ENCODE measurements around the gene AP2A2.

Gene AP2A2

GRCh38 chr11:986270-986951 is 60.7 kb downstream of the AP2A2 start:
- Histone ChIP-seq H3K27ac (ENCODE audit: extremely low read depth, low read depth, low read length) (no peak overlapping the region), H3K4me3 (ENCODE audit: low read depth, low read length) (no peak overlapping the region), H3K4me1 (ENCODE audit: control insufficient read depth, insufficient read depth, low read length) (no peaks in the 10 kb centered on the region), H3K9me3 (ENCODE audit: control insufficient read depth, insufficient read depth, low read depth, low read length) (no peaks in the 10 kb centered on the region), H3K36me3 (ENCODE audit: control insufficient read depth in 2 of 2, insufficient read depth in 1 of 2, low read length in 2 of 2) (peaks cover 4 to 83% of the 10 kb centered on the region in 2 experiments; a peak in 2 of 3 replicates)
- TF ChIP-seq ZNF704 (tag by site-specific recombination; IDR thresholded peaks at IDR 0.05), result no peak
- no peak for TF ChIP-seq ZNF791 (tag by site-specific recombination; IDR thresholded peaks at IDR 0.05)
- TF ChIP-seq ZNF146 (tag by site-specific recombination; IDR thresholded peaks at IDR 0.05), result no peak
- no peak for TF ChIP-seq ZBTB10 (tag by site-specific recombination; IDR thresholded peaks at IDR 0.05)
- TF ChIP-seq, protein P1, sequence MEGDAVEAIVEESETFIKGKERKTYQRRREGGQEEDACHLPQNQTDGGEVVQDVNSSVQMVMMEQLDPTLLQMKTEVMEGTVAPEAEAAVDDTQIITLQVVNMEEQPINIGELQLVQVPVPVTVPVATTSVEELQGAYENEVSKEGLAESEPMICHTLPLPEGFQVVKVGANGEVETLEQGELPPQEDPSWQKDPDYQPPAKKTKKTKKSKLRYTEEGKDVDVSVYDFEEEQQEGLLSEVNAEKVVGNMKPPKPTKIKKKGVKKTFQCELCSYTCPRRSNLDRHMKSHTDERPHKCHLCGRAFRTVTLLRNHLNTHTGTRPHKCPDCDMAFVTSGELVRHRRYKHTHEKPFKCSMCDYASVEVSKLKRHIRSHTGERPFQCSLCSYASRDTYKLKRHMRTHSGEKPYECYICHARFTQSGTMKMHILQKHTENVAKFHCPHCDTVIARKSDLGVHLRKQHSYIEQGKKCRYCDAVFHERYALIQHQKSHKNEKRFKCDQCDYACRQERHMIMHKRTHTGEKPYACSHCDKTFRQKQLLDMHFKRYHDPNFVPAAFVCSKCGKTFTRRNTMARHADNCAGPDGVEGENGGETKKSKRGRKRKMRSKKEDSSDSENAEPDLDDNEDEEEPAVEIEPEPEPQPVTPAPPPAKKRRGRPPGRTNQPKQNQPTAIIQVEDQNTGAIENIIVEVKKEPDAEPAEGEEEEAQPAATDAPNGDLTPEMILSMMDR (tag by site-specific recombination; IDR thresholded peaks at IDR 0.05), result no peak
- no peak for TF ChIP-seq ZNF114 (tag by site-specific recombination; IDR thresholded peaks at IDR 0.05)
- no peak for TF ChIP-seq ZNF133 (tag by site-specific recombination; IDR thresholded peaks at IDR 0.05)
- no peak for TF ChIP-seq KLF16 (tag by site-specific recombination; IDR thresholded peaks at IDR 0.05)
- no peak for TF ChIP-seq ZNF830 (tag by site-specific recombination; IDR thresholded peaks at IDR 0.05; ENCODE audit: low read depth)
- no peak for TF ChIP-seq ZFP3 (tag by site-specific recombination; IDR thresholded peaks at IDR 0.05; ENCODE audit: low read depth)
- TF ChIP-seq, protein P2, sequence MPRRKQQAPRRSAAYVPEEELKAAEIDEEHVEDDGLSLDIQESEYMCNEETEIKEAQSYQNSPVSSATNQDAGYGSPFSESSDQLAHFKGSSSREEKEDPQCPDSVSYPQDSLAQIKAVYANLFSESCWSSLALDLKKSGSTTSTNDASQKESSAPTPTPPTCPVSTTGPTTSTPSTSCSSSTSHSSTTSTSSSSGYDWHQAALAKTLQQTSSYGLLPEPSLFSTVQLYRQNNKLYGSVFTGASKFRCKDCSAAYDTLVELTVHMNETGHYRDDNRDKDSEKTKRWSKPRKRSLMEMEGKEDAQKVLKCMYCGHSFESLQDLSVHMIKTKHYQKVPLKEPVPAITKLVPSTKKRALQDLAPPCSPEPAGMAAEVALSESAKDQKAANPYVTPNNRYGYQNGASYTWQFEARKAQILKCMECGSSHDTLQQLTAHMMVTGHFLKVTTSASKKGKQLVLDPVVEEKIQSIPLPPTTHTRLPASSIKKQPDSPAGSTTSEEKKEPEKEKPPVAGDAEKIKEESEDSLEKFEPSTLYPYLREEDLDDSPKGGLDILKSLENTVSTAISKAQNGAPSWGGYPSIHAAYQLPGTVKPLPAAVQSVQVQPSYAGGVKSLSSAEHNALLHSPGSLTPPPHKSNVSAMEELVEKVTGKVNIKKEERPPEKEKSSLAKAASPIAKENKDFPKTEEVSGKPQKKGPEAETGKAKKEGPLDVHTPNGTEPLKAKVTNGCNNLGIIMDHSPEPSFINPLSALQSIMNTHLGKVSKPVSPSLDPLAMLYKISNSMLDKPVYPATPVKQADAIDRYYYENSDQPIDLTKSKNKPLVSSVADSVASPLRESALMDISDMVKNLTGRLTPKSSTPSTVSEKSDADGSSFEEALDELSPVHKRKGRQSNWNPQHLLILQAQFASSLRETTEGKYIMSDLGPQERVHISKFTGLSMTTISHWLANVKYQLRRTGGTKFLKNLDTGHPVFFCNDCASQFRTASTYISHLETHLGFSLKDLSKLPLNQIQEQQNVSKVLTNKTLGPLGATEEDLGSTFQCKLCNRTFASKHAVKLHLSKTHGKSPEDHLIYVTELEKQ (tag by site-specific recombination; IDR thresholded peaks at IDR 0.05; ENCODE audit: borderline replicate concordance), result no peak
- TF ChIP-seq, protein P3, sequence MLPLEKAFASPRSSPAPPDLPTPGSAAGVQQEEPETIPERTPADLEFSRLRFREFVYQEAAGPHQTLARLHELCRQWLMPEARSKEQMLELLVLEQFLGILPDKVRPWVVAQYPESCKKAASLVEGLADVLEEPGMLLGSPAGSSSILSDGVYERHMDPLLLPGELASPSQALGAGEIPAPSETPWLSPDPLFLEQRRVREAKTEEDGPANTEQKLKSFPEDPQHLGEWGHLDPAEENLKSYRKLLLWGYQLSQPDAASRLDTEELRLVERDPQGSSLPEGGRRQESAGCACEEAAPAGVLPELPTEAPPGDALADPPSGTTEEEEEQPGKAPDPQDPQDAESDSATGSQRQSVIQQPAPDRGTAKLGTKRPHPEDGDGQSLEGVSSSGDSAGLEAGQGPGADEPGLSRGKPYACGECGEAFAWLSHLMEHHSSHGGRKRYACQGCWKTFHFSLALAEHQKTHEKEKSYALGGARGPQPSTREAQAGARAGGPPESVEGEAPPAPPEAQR (tag by site-specific recombination; IDR thresholded peaks at IDR 0.05), result no peak
- TF ChIP-seq, protein P4, sequence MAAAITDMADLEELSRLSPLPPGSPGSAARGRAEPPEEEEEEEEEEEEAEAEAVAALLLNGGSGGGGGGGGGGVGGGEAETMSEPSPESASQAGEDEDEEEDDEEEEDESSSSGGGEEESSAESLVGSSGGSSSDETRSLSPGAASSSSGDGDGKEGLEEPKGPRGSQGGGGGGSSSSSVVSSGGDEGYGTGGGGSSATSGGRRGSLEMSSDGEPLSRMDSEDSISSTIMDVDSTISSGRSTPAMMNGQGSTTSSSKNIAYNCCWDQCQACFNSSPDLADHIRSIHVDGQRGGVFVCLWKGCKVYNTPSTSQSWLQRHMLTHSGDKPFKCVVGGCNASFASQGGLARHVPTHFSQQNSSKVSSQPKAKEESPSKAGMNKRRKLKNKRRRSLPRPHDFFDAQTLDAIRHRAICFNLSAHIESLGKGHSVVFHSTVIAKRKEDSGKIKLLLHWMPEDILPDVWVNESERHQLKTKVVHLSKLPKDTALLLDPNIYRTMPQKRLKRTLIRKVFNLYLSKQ (tag by site-specific recombination; IDR thresholded peaks at IDR 0.05; ENCODE audit: borderline replicate concordance), result no peak
- TF ChIP-seq ZNF600 (tag by site-specific recombination; IDR thresholded peaks at IDR 0.05), result no peak
- TF ChIP-seq ZNF776 (tag by site-specific recombination; IDR thresholded peaks at IDR 0.05; ENCODE audit: borderline replicate concordance), result no peak
- no peak for TF ChIP-seq BCL11A (tag by site-specific recombination; IDR thresholded peaks at IDR 0.05; ENCODE audit: low read depth)
- TF ChIP-seq EGR2 (tag by site-specific recombination; IDR thresholded peaks at IDR 0.05; ENCODE audit: low read depth), result no peak
- no peak for TF ChIP-seq ZNF488 (tag by site-specific recombination; IDR thresholded peaks at IDR 0.05)
- TF ChIP-seq ZNF837 (tag by site-specific recombination; IDR thresholded peaks at IDR 0.05), result no peak
- CTCF ChIA-PET, result interaction anchor here (0.7 kb wide), 1 partner anchor 127 kb away, joined by 4 read pairs; no protein-coding TSS in a partner anchor
- POLR2A ChIA-PET, result no interaction called here
